Right hindlimb (tissue), 1 donor: Measurements from ENCODE around the gene RLN3.
A peak's percentile ranks its signal among the peaks of the same experiment; 100 is the strongest.
"Not testable (repeated sequence)": the region's sequence is repeated elsewhere in the genome, so short reads cannot be mapped to it uniquely, and the experiment has no call there.

Experiments
- DNase-seq: peaks from one replicate; pipeline ENCODE4 v3.0.0-alpha.2; 2018

Gene RLN3

GRCh38 chr19:14022469-14022868, 5.5 kb upstream of the RLN3 start:
- DNase-seq: no peak

- DNase-seq: peak; percentile 54
These were observed 4.3 kb upstream of the RLN3 start for GRCh38 chr19:14023404-14024235.

GRCh38 chr19:14026652-14027192, 1.2 kb upstream of the RLN3 start:
- DNase-seq: not testable (repeated sequence)

GRCh38 chr19:14028901-14029300, 953 bp downstream of the RLN3 start:
- DNase-seq: no peak

- no peak for DNase-seq
These were observed 3.2 kb downstream of the RLN3 start for GRCh38 chr19:14030997-14031718.

GRCh38 chr19:14031719-14032480, 4.0 kb downstream of the RLN3 start, which contains the start of gene IL27RA:
IL27RA (plus strand) TSS chr19:14031762; CDS start chr19:14031873, 111 bp downstream.
- peak; percentile 76 for DNase-seq

- DNase-seq: no peak
These were observed 6.0 kb downstream of the RLN3 start for GRCh38 chr19:14033946-14034345.

GRCh38 chr19:14035159-14035558, 7.2 kb downstream of the RLN3 start:
- not testable (repeated sequence) for DNase-seq

- DNase-seq: no peak
These were observed 7.8 kb downstream of the RLN3 start for GRCh38 chr19:14035706-14036105.

- no peak for DNase-seq
These were observed 11.2 kb downstream of the RLN3 start for GRCh38 chr19:14039181-14039580.

GRCh38 chr19:14042659-14043608, 15.0 kb downstream of the RLN3 start:
- DNase-seq: peak; percentile 75

- DNase-seq: not testable (repeated sequence)
These were observed 19.9 kb downstream of the RLN3 start for GRCh38 chr19:14047866-14048265.

- no peak for DNase-seq
These were observed 20.6 kb downstream of the RLN3 start for GRCh38 chr19:14048443-14049153.

GRCh38 chr19:14050512-14050911, 22.6 kb downstream of the RLN3 start:
- no peak for DNase-seq

GRCh38 chr19:14050961-14051360, 23.0 kb downstream of the RLN3 start:
- not testable (repeated sequence) for DNase-seq

GRCh38 chr19:14051980-14052379, 24.0 kb downstream of the RLN3 start:
- no peak for DNase-seq

- DNase-seq: no peak
These were observed 24.5 kb downstream of the RLN3 start for GRCh38 chr19:14052470-14052869.

GRCh38 chr19:14053032-14053431, 25.1 kb downstream of the RLN3 start:
- no peak for DNase-seq

- no peak for DNase-seq
These were observed 25.6 kb downstream of the RLN3 start for GRCh38 chr19:14053500-14053899.

- no peak for DNase-seq
These were observed 26.2 kb downstream of the RLN3 start for GRCh38 chr19:14054099-14054498.

GRCh38 chr19:14054721-14055120, 26.8 kb downstream of the RLN3 start:
- no peak for DNase-seq
